Caki2 (cell line): ENCODE results near the gene ARHGEF17. TPM values are rescaled to one million over a fixed set of nuclear protein-coding genes. Genes with fewer than 3 reads are reported as not detected.

Experiments used
- DNase-seq: peaks from one replicate; pipeline ENCODE4 v3.0.0-alpha.2; 2015; ENCODE audit warnings: low read depth
- in situ Hi-C: cut with HindIII; loops from 2 replicates; pipeline ENCODE4 v1.10.0; 2016; ENCODE audit warnings: low sequenced_read_pairs, low pct_unique_long_range_greater_than_20kb, mixed read lengths
- total RNA-seq: library from RNA; depleted of rRNA; stranded (reverse); fragments of >200 nt; shearing (Covaris generic); gene quantifications from 2 replicates; pipeline ENCODE4 v1.2.3, GENCODE V29; 2014; ENCODE audit warnings: low replicate concordance

ARHGEF17 gene
- total RNA-seq, 1 experiment from 2014 or later, result 6.0 TPM

GRCh38 chr11:73360743-73361369 is 52.8 kb downstream of the ARHGEF17 start:
- no peak for DNase-seq
- in situ Hi-C loops, result no loop called here

- in situ Hi-C loops, result no loop called here
- DNase-seq, result no peak
These were observed 54.1 kb downstream of the ARHGEF17 start for GRCh38 chr11:73361953-73362776.

GRCh38 chr11:73363147-73363546 is 55.1 kb downstream of the ARHGEF17 start:
- DNase-seq, result no peak
- in situ Hi-C loops, result no loop called here

GRCh38 chr11:73365352-73366264 is 57.5 kb downstream of the ARHGEF17 start:
- DNase-seq, result no peak
- in situ Hi-C loops, result no loop called here

GRCh38 chr11:73366265-73366610 is 58.2 kb downstream of the ARHGEF17 start:
- in situ Hi-C loops, result no loop called here

GRCh38 chr11:73366953-73367352 is 58.9 kb downstream of the ARHGEF17 start:
- no peak for DNase-seq
- in situ Hi-C loops, result no loop called here

More at GRCh38 chr11:73366265-73366610, 58.2 kb downstream of the ARHGEF17 start:
- DNase-seq, result no peak

GRCh38 chr11:73367482-73368024 is 59.5 kb downstream of the ARHGEF17 start:
- in situ Hi-C loops, result no loop called here

GRCh38 chr11:73372375-73372993 is 64.4 kb downstream of the ARHGEF17 start:
- DNase-seq, result no peak
- in situ Hi-C loops, result no loop called here

More at GRCh38 chr11:73367482-73368024, 59.5 kb downstream of the ARHGEF17 start:
- DNase-seq, result no peak

- no peak for DNase-seq
- in situ Hi-C loops, result no loop called here
These were observed 66.1 kb downstream of the ARHGEF17 start for GRCh38 chr11:73374151-73374550.

- in situ Hi-C loops, result no loop called here
- DNase-seq, result no peak
These were observed 67.7 kb downstream of the ARHGEF17 start for GRCh38 chr11:73375830-73376159.

- DNase-seq, result peak; percentile 87
- in situ Hi-C loops, result no loop called here
These were observed 68.2 kb downstream of the ARHGEF17 start, which contains the start of gene RELT for GRCh38 chr11:73376160-73376802. Gene RELT (plus strand): TSS chr11:73376399. CDS start chr11:73389137, 12,738 bp downstream.

- DNase-seq, result peak; percentile 60
- in situ Hi-C loops, result no loop called here
These were observed 68.9 kb downstream of the ARHGEF17 start for GRCh38 chr11:73376803-73377629.

- no peak for DNase-seq
- in situ Hi-C loops, result no loop called here
These were observed 71.3 kb downstream of the ARHGEF17 start for GRCh38 chr11:73379189-73379880.

- no peak for DNase-seq
- in situ Hi-C loops, result no loop called here
These were observed 72.3 kb downstream of the ARHGEF17 start for GRCh38 chr11:73380331-73380730.

- no peak for DNase-seq
- in situ Hi-C loops, result no loop called here
These were observed 72.9 kb downstream of the ARHGEF17 start for GRCh38 chr11:73380897-73381410.

GRCh38 chr11:73381589-73381988 is 73.5 kb downstream of the ARHGEF17 start:
- in situ Hi-C loops, result no loop called here
- no peak for DNase-seq
